Breast epithelium (tissue), 4 donors: ENCODE measurements around the gene MRPL52. TPM values are rescaled to one million over a fixed set of nuclear protein-coding genes. Genes with fewer than 3 reads are reported as not detected.
"Not testable (repeated sequence)": the region's sequence is repeated elsewhere in the genome, so short reads cannot be mapped to it uniquely, and the experiment has no call there.

Experiments used
- DNase-seq, 2 donors: peaks; one replicate each; pipeline ENCODE4 v3.0.0-alpha.2; 2019; ENCODE audit warnings: low spot score in 2 of 2
- H3K27ac ChIP-seq, 2 donors: fragments of 200-600 bp; sonication (generic) in 1 of 2; one replicate each; pipeline ENCODE4 v1.5.1; 2016 to 2019; ENCODE audit warnings: mild to moderate bottlenecking in 1 of 2
- H3K27me3 ChIP-seq, 2 donors: fragments of 200-600 bp; sonication (generic) in 1 of 2; one replicate each; pipeline versions ENCODE4 v1.5.1 to v1.6.0; 2017 to 2019; ENCODE audit warnings: control low read depth in 1 of 2, mild to moderate bottlenecking in 1 of 2
- H3K36me3 ChIP-seq: fragments of 200-600 bp; one replicate; pipeline ENCODE4 v1.5.1; 2019
- H3K4me1 ChIP-seq, 2 donors: fragments of 200-600 bp; sonication (generic); one replicate each; pipeline ENCODE4 v1.5.1; 2016 to 2019; ENCODE audit warnings: control low read depth in 1 of 2
- H3K4me3 ChIP-seq, 3 donors: fragments of 200-600 bp; sonication (generic); 1 replicate in 2 of 3; 2 replicates in 1 of 3; pipeline ENCODE4 v1.5.1; 2016 to 2019; ENCODE audit warnings: mild to moderate bottlenecking in 3 of 3, moderate library complexity in 2 of 3
- H3K9me3 ChIP-seq, 2 donors: fragments of 200-600 bp; sonication (generic) in 1 of 2; one replicate each; pipeline ENCODE4 v1.5.1; 2016 to 2019; ENCODE audit warnings: control low read depth in 1 of 2
- CTCF ChIP-seq, 3 donors: fragments of 450-650 bp; IDR thresholded peaks; one replicate each; pipeline ENCODE4 v1.5.1; 2016 to 2017; ENCODE audit warnings: antibody characterized with exemption in 3 of 3, mild to moderate bottlenecking in 3 of 3, moderate library complexity in 3 of 3
- POLR2A ChIP-seq: fragments of 450-650 bp; IDR thresholded peaks from one replicate; pipeline ENCODE4 v1.6.1; 2016; ENCODE audit warnings: antibody characterized with exemption, mild to moderate bottlenecking, moderate library complexity
- POLR2AphosphoS5 ChIP-seq, 3 donors: sonication (generic); formaldehyde crosslinking; IDR thresholded peaks; one replicate each; pipeline ENCODE4 v1.6.1; 2017; ENCODE audit warnings: antibody characterized with exemption in 3 of 3
- intact Hi-C: fragments of 100-400 bp; cut with DNase I; formaldehyde crosslinking; loops from one replicate; pipeline ENCODE4 v1.15.1; 2023; ENCODE audit warnings: low total_unique reads
- total RNA-seq, 3 donors: library from RNA; depleted of rRNA; stranded (reverse); fragments of >200 nt; gene quantifications; one replicate each; pipeline ENCODE4 v1.1.0, GENCODE V29; 2016

MRPL52 gene
- total RNA-seq, 3 donors from 2014 or later, result 22.7 to 39.4 (median 34.7) TPM

GRCh38 chr14:22786685-22787084, 43.0 kb upstream of the MRPL52 start:
- TF ChIP-seq POLR2A (no peak), CTCF (IDR thresholded peaks at IDR 0.05) (no peak), POLR2AphosphoS5 (IDR thresholded peaks at IDR 0.05) (no peak)

GRCh38 chr14:22791301-22791700, 38.4 kb upstream of the MRPL52 start:
- Histone ChIP-seq H3K9me3 (no peaks in the 10 kb centered on the region), H3K4me1 (no peaks in the 10 kb centered on the region), H3K27ac (no peak overlapping the region), H3K27me3 (no peaks in the 10 kb centered on the region), H3K36me3 (no peaks in the 10 kb centered on the region), H3K4me3 (no peak overlapping the region)
- TF ChIP-seq CTCF (IDR thresholded peaks at IDR 0.05), result no peak
- no peak for TF ChIP-seq POLR2A
- TF ChIP-seq POLR2AphosphoS5 (IDR thresholded peaks at IDR 0.05), result no peak
- no peak for DNase-seq
- intact Hi-C loops, result no loop called here

More at GRCh38 chr14:22786685-22787084, 43.0 kb upstream of the MRPL52 start:
- Histone ChIP-seq H3K27ac (no peak overlapping the region), H3K4me1 (no peaks in the 10 kb centered on the region), H3K27me3 (no peaks in the 10 kb centered on the region), H3K9me3 (no peaks in the 10 kb centered on the region), H3K4me3 (no peak overlapping the region), H3K36me3 (no peaks in the 10 kb centered on the region)
- intact Hi-C loops, result no loop called here
- no peak for DNase-seq

DNA sequence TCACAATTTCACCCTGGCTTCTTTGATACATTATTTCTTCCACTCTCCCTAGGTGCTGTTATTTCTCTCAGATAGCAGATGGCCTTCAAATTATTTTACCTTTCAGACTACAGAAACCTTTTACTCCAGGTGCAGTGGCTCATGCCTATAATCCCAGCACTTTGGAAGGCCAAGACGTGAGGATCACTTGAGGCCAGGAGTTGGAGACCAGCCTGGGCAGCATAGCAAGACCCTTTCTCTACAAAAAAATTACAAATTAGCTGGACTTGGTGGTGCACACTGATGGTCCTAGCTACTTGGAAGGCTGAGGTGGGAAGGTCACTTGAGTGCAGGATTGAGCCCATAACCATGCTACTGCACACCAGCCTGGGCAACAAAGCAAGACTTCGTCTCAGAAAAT, 37.5 kb upstream of the MRPL52 start:
- H3K27me3 ChIP-seq, result no peaks in the 10 kb centered on the region
- H3K9me3 ChIP-seq, result no peaks in the 10 kb centered on the region
- H3K36me3 ChIP-seq, result no peaks in the 10 kb centered on the region
- intact Hi-C loops, result no loop called here
- no peak for TF ChIP-seq CTCF (IDR thresholded peaks at IDR 0.05)
- TF ChIP-seq POLR2AphosphoS5 (IDR thresholded peaks at IDR 0.05), result no peak
- no peak for TF ChIP-seq POLR2A
- no peak overlapping the region for H3K27ac ChIP-seq
- no peak for DNase-seq
- H3K4me1 ChIP-seq, result no peaks in the 10 kb centered on the region
- H3K4me3 ChIP-seq, result no peak overlapping the region

DNA sequence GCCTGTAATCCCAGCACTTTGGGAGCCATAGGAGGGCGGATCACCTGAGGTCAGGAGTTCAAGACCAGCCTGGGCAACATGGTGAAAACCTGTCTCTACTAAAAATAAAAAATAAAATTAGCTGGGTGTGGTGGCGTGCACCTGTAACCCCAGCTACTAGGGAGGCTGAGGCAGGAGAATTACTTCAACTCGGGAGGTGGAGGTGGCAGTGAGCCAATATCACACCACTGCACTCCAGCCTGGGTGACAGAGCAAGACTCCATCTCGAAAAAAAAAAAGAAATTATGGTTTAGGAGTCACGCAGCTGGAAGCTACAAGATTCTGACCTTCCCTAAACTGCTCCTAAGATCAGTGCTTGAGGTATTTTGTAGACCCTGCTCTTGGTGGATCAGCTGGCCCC, 36.1 kb upstream of the MRPL52 start:
- H3K4me3 ChIP-seq, H3K27me3 ChIP-seq, DNase-seq, H3K9me3 ChIP-seq, intact Hi-C loops, H3K4me1 ChIP-seq, H3K27ac ChIP-seq, H3K36me3 ChIP-seq: not testable (repeated sequence)

- no peak overlapping the region for H3K4me3 ChIP-seq
- no peak for TF ChIP-seq POLR2AphosphoS5 (IDR thresholded peaks at IDR 0.05)
- no peak for TF ChIP-seq POLR2A
- no peak for TF ChIP-seq CTCF (IDR thresholded peaks at IDR 0.05)
- no peak for DNase-seq
- H3K4me1 ChIP-seq, result no peaks in the 10 kb centered on the region
- no peaks in the 10 kb centered on the region for H3K27me3 ChIP-seq
- intact Hi-C loops, result no loop called here
- no peaks in the 10 kb centered on the region for H3K9me3 ChIP-seq
- H3K27ac ChIP-seq, result no peak overlapping the region
- no peaks in the 10 kb centered on the region for H3K36me3 ChIP-seq
These were observed 35.7 kb upstream of the MRPL52 start for GRCh38 chr14:22793976-22794375.

GRCh38 chr14:22794551-22794951, 35.1 kb upstream of the MRPL52 start:
- Histone ChIP-seq H3K4me1 (no peaks in the 10 kb centered on the region), H3K36me3 (no peaks in the 10 kb centered on the region), H3K27me3 (no peaks in the 10 kb centered on the region), H3K27ac (no peak overlapping the region), H3K9me3 (no peaks in the 10 kb centered on the region), H3K4me3 (no peak overlapping the region)
- intact Hi-C loops, result no loop called here
- TF ChIP-seq CTCF (IDR thresholded peaks at IDR 0.05) (no peak), POLR2A (no peak), POLR2AphosphoS5 (IDR thresholded peaks at IDR 0.05) (no peak)
- no peak for DNase-seq
